ENCODE data around the gene CDH20. TPM values are rescaled to one million over a fixed set of nuclear protein-coding genes. Genes with fewer than 3 reads are reported as not detected.

Gene CDH20
- total RNA-seq, 6 experiments from 2014 or later, result not detected

DNA sequence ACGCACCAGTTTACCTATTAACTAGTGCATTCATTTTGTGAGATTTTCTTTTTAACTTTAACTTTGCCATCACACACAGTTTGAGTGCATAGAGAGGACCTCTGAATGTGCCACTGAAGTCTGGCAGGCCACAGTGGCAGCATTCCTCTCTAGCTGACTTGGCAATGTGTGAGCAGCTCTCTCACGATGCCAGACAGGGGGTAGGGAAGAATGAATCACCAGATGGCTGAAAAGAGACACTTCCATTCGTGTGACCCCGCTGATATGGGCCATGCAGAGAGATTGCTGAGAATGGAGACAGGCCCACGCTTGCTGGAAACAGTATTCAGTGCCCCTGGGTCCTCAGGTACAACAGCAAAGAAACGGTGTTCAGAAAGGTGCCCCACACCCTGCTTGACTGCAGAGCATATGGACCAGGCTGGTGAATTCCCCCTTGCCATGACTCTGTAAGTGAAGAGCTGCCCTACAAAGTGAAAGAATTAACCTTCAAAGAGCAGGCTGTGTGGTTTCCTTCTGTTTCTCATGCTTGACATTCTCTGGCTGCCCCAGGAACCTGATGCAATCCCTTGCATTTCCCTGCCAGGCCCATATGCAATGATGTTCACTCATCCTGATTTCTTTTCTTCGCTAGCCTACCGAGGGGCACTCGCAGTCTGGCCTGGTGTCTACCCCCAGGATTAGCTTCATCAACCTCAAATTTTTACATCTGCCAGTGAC lies 236.1 kb downstream of the CDH20 start:
- no peaks in the 10 kb centered on the region for H3K9me3 ChIP-seq
- ATAC-seq (no peak), DNase-seq (no peak)
- TF ChIP-seq POLR2A (IDR thresholded peaks at IDR 0.05), result no peak
- TF ChIP-seq, protein P1, sequence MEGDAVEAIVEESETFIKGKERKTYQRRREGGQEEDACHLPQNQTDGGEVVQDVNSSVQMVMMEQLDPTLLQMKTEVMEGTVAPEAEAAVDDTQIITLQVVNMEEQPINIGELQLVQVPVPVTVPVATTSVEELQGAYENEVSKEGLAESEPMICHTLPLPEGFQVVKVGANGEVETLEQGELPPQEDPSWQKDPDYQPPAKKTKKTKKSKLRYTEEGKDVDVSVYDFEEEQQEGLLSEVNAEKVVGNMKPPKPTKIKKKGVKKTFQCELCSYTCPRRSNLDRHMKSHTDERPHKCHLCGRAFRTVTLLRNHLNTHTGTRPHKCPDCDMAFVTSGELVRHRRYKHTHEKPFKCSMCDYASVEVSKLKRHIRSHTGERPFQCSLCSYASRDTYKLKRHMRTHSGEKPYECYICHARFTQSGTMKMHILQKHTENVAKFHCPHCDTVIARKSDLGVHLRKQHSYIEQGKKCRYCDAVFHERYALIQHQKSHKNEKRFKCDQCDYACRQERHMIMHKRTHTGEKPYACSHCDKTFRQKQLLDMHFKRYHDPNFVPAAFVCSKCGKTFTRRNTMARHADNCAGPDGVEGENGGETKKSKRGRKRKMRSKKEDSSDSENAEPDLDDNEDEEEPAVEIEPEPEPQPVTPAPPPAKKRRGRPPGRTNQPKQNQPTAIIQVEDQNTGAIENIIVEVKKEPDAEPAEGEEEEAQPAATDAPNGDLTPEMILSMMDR (IDR thresholded peaks at IDR 0.05), result no peak
- H3K36me3 ChIP-seq, result no peaks in the 10 kb centered on the region
- H3K4me1 ChIP-seq, result no peaks in the 10 kb centered on the region
- 88% methylated on average over 5 of the region's 9 CpGs for WGBS (ENCODE audit: insufficient coverage, low coverage, low lambda C conversion rate, missing lambda C conversion rate)
- no peak overlapping the region for H3K4me3 ChIP-seq
- H3K27ac ChIP-seq, result no peak overlapping the region
- no peaks in the 10 kb centered on the region for H3K27me3 ChIP-seq
- intact Hi-C loops (cut with DNase I), result no loop called here

DNA sequence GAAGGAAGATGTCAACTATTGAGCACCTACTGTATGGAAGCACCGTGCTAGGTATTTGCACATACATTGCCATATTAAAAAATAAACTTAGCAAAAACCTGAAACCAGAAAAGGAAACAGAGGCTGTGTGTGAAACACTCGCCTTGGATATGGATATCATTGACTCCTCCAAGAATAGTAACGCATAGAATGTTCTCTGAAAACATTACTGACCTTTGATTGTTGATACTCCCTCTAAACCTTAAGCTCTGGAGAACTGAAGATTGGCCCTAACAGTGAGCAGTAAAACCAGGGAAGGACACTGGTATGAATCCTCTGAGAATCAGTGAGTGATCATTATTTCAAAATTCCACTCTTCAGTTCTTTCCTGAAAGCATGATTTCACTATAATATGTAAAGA lies 236.8 kb downstream of the CDH20 start:
- no peak overlapping the region for H3K27ac ChIP-seq
- intact Hi-C loops (cut with DNase I), result no loop called here
- no peak for ATAC-seq
- H3K9me3 ChIP-seq, result no peaks in the 10 kb centered on the region
- no peak overlapping the region for H3K4me3 ChIP-seq
- no peak for TF ChIP-seq POLR2A (IDR thresholded peaks at IDR 0.05)
- TF ChIP-seq, protein P1 (IDR thresholded peaks at IDR 0.05), result no peak
- no peaks in the 10 kb centered on the region for H3K27me3 ChIP-seq
- H3K4me1 ChIP-seq, result no peaks in the 10 kb centered on the region
- no peaks in the 10 kb centered on the region for H3K36me3 ChIP-seq
- DNase-seq, result no peak
- 69% methylated on average over 3 of the region's 3 CpGs for WGBS (ENCODE audit: insufficient coverage, low coverage, low lambda C conversion rate, missing lambda C conversion rate)

DNA sequence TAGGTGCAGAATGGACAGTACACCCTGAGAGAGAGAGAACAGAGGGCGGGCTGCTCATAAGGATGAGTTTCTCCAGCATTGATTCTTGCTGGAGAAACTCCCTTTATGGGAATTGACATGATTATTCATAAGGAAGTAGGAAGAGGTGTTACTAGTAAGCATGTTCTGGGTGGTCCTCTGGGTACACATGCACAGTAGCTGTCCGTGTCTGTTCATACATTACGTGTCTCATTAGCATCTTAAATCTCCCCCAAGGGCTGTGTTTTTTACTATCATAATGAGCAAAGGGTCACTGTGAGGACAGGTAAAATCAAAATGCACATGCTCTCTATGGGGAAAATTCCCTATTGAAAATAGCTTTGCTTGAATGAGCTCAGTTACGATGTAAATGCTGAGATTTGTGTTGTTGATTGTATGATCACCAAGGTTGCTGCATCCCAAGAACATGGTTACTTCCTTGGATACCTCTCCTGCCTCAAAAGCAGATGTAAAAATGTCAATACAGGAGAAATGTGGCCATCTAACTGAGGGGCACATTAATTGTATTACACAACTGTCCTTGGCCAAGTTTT lies 238.9 kb downstream of the CDH20 start:
- intact Hi-C loops (cut with DNase I), result no loop called here
- Histone ChIP-seq H3K27me3 (no peaks in the 10 kb centered on the region), H3K9me3 (no peaks in the 10 kb centered on the region), H3K4me1 (no peaks in the 10 kb centered on the region), H3K36me3 (no peaks in the 10 kb centered on the region), H3K4me3 (no peak overlapping the region), H3K27ac (no peak overlapping the region)
- WGBS (ENCODE audit: insufficient coverage, low coverage, low lambda C conversion rate, missing lambda C conversion rate), result 88% methylated on average over 4 of the region's 4 CpGs
- TF ChIP-seq, protein P1 (IDR thresholded peaks at IDR 0.05), result no peak
- TF ChIP-seq POLR2A (IDR thresholded peaks at IDR 0.05), result no peak
- ATAC-seq (no peak), DNase-seq (no peak)

DNA sequence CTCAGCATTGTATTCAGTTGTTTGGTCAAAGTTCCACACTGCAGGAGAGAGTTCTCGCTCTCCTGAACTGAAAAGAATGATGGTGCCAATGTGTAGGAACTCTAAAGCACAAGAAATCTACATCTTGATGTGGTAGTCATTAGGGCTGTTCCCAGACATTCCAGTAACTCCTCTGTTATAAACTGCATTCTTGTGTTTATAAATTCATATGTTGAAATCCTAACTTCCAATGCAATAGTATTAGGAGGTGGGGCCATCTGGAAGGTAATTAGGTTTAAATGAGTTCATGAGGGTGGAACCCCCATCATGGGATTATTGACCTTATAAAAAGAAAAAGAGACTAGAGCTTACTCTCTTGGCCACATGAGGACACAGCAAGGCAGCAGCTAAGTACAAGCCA lies 239.6 kb downstream of the CDH20 start:
- WGBS (ENCODE audit: insufficient coverage, low coverage, low lambda C conversion rate, missing lambda C conversion rate), result 89% methylated on average over 1 of the region's 1 CpG

More for the DNA sequence above, 239.6 kb downstream of the CDH20 start:
- H3K4me3 ChIP-seq, result no peak overlapping the region
- H3K9me3 ChIP-seq, result no peaks in the 10 kb centered on the region
- no peaks in the 10 kb centered on the region for H3K4me1 ChIP-seq
- no peak for ATAC-seq
- no peak for TF ChIP-seq POLR2A (IDR thresholded peaks at IDR 0.05)
- TF ChIP-seq, protein P1 (IDR thresholded peaks at IDR 0.05), result no peak
- intact Hi-C loops (cut with DNase I), result no loop called here
- no peak for DNase-seq
- no peak overlapping the region for H3K27ac ChIP-seq
- H3K36me3 ChIP-seq, result no peaks in the 10 kb centered on the region
- no peaks in the 10 kb centered on the region for H3K27me3 ChIP-seq
